OCI-LY1 (cell line): ENCODE data around the gene GPR3.

ENCODE experiments used
- H2AFZ ChIP-seq: fragments of 200-600 bp; sonication (generic), shearing (Covaris generic); 2 replicates; pipeline ENCODE4 v1.6.0; 2014; ENCODE audit warnings: antibody characterized with exemption, mild to moderate bottlenecking, low read length
- H3F3A ChIP-seq: fragments of 200-600 bp; sonication (generic), shearing (Covaris generic); 2 replicates; pipeline ENCODE4 v1.6.0; 2014; ENCODE audit warnings: mild to moderate bottlenecking, antibody characterized with exemption, low read length, moderate library complexity; ENCODE audit not compliant: insufficient read depth
- H3K27ac ChIP-seq: fragments of 200-600 bp; sonication (generic); 2 replicates; pipeline ENCODE4 v1.5.1; 2014; ENCODE audit warnings: low read length, mixed run types, mild to moderate bottlenecking, low read depth; ENCODE audit not compliant: poor library complexity, severe bottlenecking
- H3K27me3 ChIP-seq: fragments of 200-600 bp; sonication (generic); 2 replicates; pipeline ENCODE4 v1.6.0; 2014; ENCODE audit warnings: antibody characterized with exemption, mild to moderate bottlenecking, low read length, moderate library complexity; ENCODE audit not compliant: insufficient read depth
- H3K36me3 ChIP-seq: fragments of 200-600 bp; sonication (generic); 2 replicates; pipeline ENCODE4 v1.6.1; 2014; ENCODE audit warnings: mild to moderate bottlenecking, antibody characterized with exemption, low read length, moderate library complexity, mixed read lengths; ENCODE audit not compliant: insufficient read depth
- H3K4me1 ChIP-seq: fragments of 200-600 bp; sonication (generic); 2 replicates; pipeline ENCODE4 v1.5.1; 2014; ENCODE audit warnings: mild to moderate bottlenecking, low read length, moderate library complexity; ENCODE audit not compliant: insufficient read depth, severe bottlenecking
- H3K4me2 ChIP-seq: fragments of 200-600 bp; sonication (generic), shearing (Covaris generic); 2 replicates; pipeline ENCODE4 v1.6.1; 2014; ENCODE audit warnings: low read length
- H3K4me3 ChIP-seq: fragments of 200-600 bp; sonication (generic); 2 replicates; pipeline ENCODE4 v1.5.1; 2014; ENCODE audit warnings: low read length, low read depth, mild to moderate bottlenecking, mixed read lengths; ENCODE audit not compliant: poor library complexity, severe bottlenecking
- H3K79me2 ChIP-seq: fragments of 200-600 bp; shearing (Covaris generic); 2 replicates; pipeline ENCODE4 v1.6.1; 2016; ENCODE audit warnings: mixed run types, low read length, mixed read lengths; ENCODE audit not compliant: insufficient read depth
- H3K9ac ChIP-seq: fragments of 200-600 bp; sonication (generic), shearing (Covaris generic); 2 replicates; pipeline ENCODE4 v1.6.1; 2014; ENCODE audit warnings: mild to moderate bottlenecking, low read length, mixed read lengths
- H3K9me2 ChIP-seq: fragments of 200-600 bp; sonication (generic), shearing (Covaris generic); 2 replicates; pipeline ENCODE4 v1.6.1; 2014; ENCODE audit warnings: low read depth, mild to moderate bottlenecking, low read length, mixed read lengths
- H3K9me3 ChIP-seq: fragments of 200-600 bp; shearing (Covaris generic); 2 replicates; pipeline ENCODE4 v1.6.1; 2014; ENCODE audit warnings: low read length, mixed read lengths
- H4K20me1 ChIP-seq: fragments of 200-600 bp; sonication (generic), shearing (Covaris generic); 2 replicates; pipeline ENCODE4 v1.6.0; 2016; ENCODE audit warnings: mild to moderate bottlenecking, low read length; ENCODE audit not compliant: insufficient read depth
- CTCF ChIP-seq: fragments of 200-600 bp; sonication (generic), shearing (Covaris generic); IDR thresholded peaks from 2 replicates; pipeline ENCODE4 v1.5.1; 2017; ENCODE audit warnings: mild to moderate bottlenecking, antibody characterized with exemption, low read length, moderate library complexity, mixed read lengths
- EZH2 ChIP-seq: fragments of 200-600 bp; sonication (generic), shearing (Covaris generic); IDR thresholded peaks from 2 replicates; pipeline ENCODE4 v1.8.0; 2017; ENCODE audit warnings: borderline replicate concordance, mixed run types, mild to moderate bottlenecking, antibody characterized with exemption, low read length, moderate library complexity, mixed read lengths

GPR3 gene

GRCh38 chr1:27416387-27417111 is 24.1 kb downstream of the GPR3 start:
- H3K4me3 ChIP-seq, result no peak overlapping the region
- H3K9me2 ChIP-seq, result no peaks in the 10 kb centered on the region
- no peaks in the 10 kb centered on the region for H4K20me1 ChIP-seq
- H3K9ac ChIP-seq, result no peak overlapping the region
- peak overlapping the region; percentile 90 for H3K27ac ChIP-seq
- H3K79me2 ChIP-seq, result no peaks in the 10 kb centered on the region
- peaks cover 65% of the 10 kb centered on the region for H3K36me3 ChIP-seq
- H3K4me1 ChIP-seq, result peaks cover 48% of the 10 kb centered on the region
- no peak overlapping the region for H2AFZ ChIP-seq
- H3K27me3 ChIP-seq, result no peaks in the 10 kb centered on the region
- TF ChIP-seq CTCF, result peak; percentile 87
- no peak for TF ChIP-seq EZH2
- no peaks in the 10 kb centered on the region for H3K9me3 ChIP-seq
- H3F3A ChIP-seq, result no peaks in the 10 kb centered on the region
- no peak overlapping the region for H3K4me2 ChIP-seq

GRCh38 chr1:27417713-27418112 is 25.3 kb downstream of the GPR3 start:
- Histone ChIP-seq H3K9me2 (no peaks in the 10 kb centered on the region), H3F3A (no peaks in the 10 kb centered on the region), H3K4me1 (peaks cover 57% of the 10 kb centered on the region), H3K27ac (peak overlapping the region; percentile 90), H3K9ac (peak overlapping the region; percentile 58), H3K4me3 (no peak overlapping the region), H3K27me3 (no peaks in the 10 kb centered on the region), H2AFZ (no peak overlapping the region), H3K4me2 (peak overlapping the region; percentile 38; the same call in 1 of the 2 replicates), H3K36me3 (peaks cover 54% of the 10 kb centered on the region), H3K9me3 (no peaks in the 10 kb centered on the region), H4K20me1 (no peaks in the 10 kb centered on the region), H3K79me2 (no peaks in the 10 kb centered on the region)
- TF ChIP-seq CTCF, result no peak
- no peak for TF ChIP-seq EZH2

- Histone ChIP-seq H4K20me1 (no peaks in the 10 kb centered on the region), H3K4me3 (no peak overlapping the region), H3K9ac (peak overlapping the region; percentile 58), H3K36me3 (peaks cover 48% of the 10 kb centered on the region), H3K9me3 (no peaks in the 10 kb centered on the region), H2AFZ (no peak overlapping the region), H3F3A (no peaks in the 10 kb centered on the region), H3K9me2 (no peaks in the 10 kb centered on the region), H3K4me1 (peaks cover 59% of the 10 kb centered on the region), H3K27me3 (no peaks in the 10 kb centered on the region), H3K79me2 (peaks cover 2% of the 10 kb centered on the region; the same call in 1 of the 2 replicates), H3K4me2 (peak overlapping the region; percentile 38), H3K27ac (peak overlapping the region; percentile 90)
- TF ChIP-seq EZH2 (no peak), CTCF (no peak)
Observed at GRCh38 chr1:27418326-27419185, 26.1 kb downstream of the GPR3 start.
